A673 (cell line): ENCODE data around the gene COA8. TPM values are rescaled to one million over a fixed set of nuclear protein-coding genes. Genes with fewer than 3 reads are reported as not detected.

Experiments
- BruUV-seq: library from RNA; stranded (reverse); fragments of 400-500 nt; replicated peaks from 2 replicates; lab custom pipeline; 2021; lab: Mats Ljungman, UMichigan
- CTCF ChIA-PET: fragments of 300-600 bp; sonication (Branson Sonifier 250); formaldehyde crosslinking; loops from one replicate; lab custom pipeline; 2022; ENCODE audit warnings: antibody characterized with exemption; lab: Charles Lee
- POLR2A ChIA-PET: fragments of 300-600 bp; sonication (Branson Sonifier 250); formaldehyde crosslinking; loops from one replicate; lab custom pipeline; 2022; ENCODE audit warnings: antibody characterized with exemption; ENCODE audit not compliant: low non-redundant PET; lab: Charles Lee
- DNase-seq: peaks from one replicate; pipeline ENCODE4 v3.0.0-alpha.2; 2015; ENCODE audit warnings: low spot score
- H3K27ac ChIP-seq: fragments of 200-600 bp; sonication (generic); 2 replicates; pipeline ENCODE4 v1.5.1; 2016; ENCODE audit warnings: mixed run types, low read depth, mild to moderate bottlenecking, mixed read lengths, antibody characterized with exemption, low read length; ENCODE audit not compliant: poor library complexity, severe bottlenecking
- H3K27me3 ChIP-seq: fragments of 200-600 bp; sonication (generic); replicated peaks from 2 replicates; pipeline ENCODE4 v1.6.1; 2017; ENCODE audit warnings: mixed run types, low read depth, mild to moderate bottlenecking, mixed read lengths, antibody characterized with exemption, low read length; ENCODE audit not compliant: insufficient read depth, poor library complexity
- H3K36me3 ChIP-seq: fragments of 200-600 bp; sonication (generic); 2 replicates; pipeline ENCODE4 v1.6.1; 2016; ENCODE audit warnings: mixed run types, mild to moderate bottlenecking, mixed read lengths, antibody characterized with exemption, low read length; ENCODE audit not compliant: insufficient read depth, poor library complexity, severe bottlenecking
- H3K4me1 ChIP-seq: fragments of 200-600 bp; sonication (generic); 2 replicates; pipeline ENCODE4 v1.6.1; 2017; ENCODE audit warnings: mixed run types, mild to moderate bottlenecking, mixed read lengths, antibody characterized with exemption, low read length; ENCODE audit not compliant: insufficient read depth, poor library complexity, severe bottlenecking
- H3K4me3 ChIP-seq: fragments of 200-600 bp; sonication (generic); 2 replicates; pipeline ENCODE4 v1.5.1; 2016; ENCODE audit warnings: low read depth, mixed run types, mild to moderate bottlenecking, mixed read lengths, low read length; ENCODE audit not compliant: poor library complexity, severe bottlenecking
- H3K9me3 ChIP-seq: fragments of 200-600 bp; sonication (generic); 2 replicates; pipeline ENCODE4 v1.6.1; 2016; ENCODE audit warnings: mixed run types, low read depth, mild to moderate bottlenecking, mixed read lengths, antibody characterized with exemption, low read length; ENCODE audit not compliant: poor library complexity, severe bottlenecking
- CTCF ChIP-seq: fragments of 300-800, 200-600 bp; sonication (generic); conservative IDR thresholded peaks from 2 replicates; pipeline ENCODE4 v1.5.1; 2017; ENCODE audit warnings: low read depth, mild to moderate bottlenecking, antibody characterized with exemption, low read length, moderate library complexity, mixed read lengths
- EZH2 ChIP-seq: fragments of 200-600 bp; sonication (generic); IDR thresholded peaks from 2 replicates; pipeline ENCODE4 v1.6.1; 2017; ENCODE audit warnings: borderline replicate concordance, low read depth, mild to moderate bottlenecking, mixed read lengths, antibody characterized with exemption, low read length; ENCODE audit not compliant: poor library complexity, severe bottlenecking
- intact Hi-C: fragments of 100-400 bp; cut with micrococcal nuclease; formaldehyde crosslinking; loops from one replicate; pipeline ENCODE4 v1.10.0; 2022; ENCODE audit not compliant: unreplicated experiment
- total RNA-seq: library from RNA; stranded (reverse); gene quantifications from 2 replicates; pipeline ENCODE4 v1.2.3, GENCODE V29; 2021

The COA8 gene
- total RNA-seq, 1 experiment from 2014 or later = 51.0 TPM

DNA sequence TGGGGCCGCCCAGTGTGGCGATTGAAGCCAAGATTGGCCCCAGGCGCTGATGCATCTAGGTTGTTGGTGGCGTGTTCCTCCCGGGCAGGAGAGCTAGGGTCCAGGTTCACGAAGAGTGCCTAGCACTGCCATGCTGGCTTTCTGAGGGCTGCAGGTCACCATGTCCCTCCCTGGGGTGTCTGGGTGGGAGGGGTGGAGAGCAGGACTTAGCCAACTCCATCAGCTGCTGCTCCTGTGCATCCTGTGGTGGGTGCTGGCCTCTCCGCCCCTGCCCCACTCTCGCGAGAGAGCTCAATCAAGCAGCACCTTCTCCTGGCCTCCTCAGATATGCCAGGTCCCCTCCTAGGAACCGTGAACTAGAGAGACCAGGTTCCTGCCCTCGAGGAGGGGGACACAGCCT is 31.9 kb upstream of the COA8 start:
- H3K36me3 ChIP-seq = peaks cover 5% of the 10 kb centered on the region
- TF ChIP-seq EZH2 (no peak), CTCF (no peak)
- ChIA-PET POLR2A (no interaction called here), CTCF (no interaction called here)
- H3K9me3 ChIP-seq = no peaks in the 10 kb centered on the region
- intact Hi-C loops = no loop called here
- H3K4me3 ChIP-seq = no peak overlapping the region
- H3K4me1 ChIP-seq = peaks cover 18% of the 10 kb centered on the region
- BruUV-seq = no TSS peak
- no peak for DNase-seq
- no peak overlapping the region for H3K27ac ChIP-seq
- H3K27me3 ChIP-seq = no peaks in the 10 kb centered on the region

DNA sequence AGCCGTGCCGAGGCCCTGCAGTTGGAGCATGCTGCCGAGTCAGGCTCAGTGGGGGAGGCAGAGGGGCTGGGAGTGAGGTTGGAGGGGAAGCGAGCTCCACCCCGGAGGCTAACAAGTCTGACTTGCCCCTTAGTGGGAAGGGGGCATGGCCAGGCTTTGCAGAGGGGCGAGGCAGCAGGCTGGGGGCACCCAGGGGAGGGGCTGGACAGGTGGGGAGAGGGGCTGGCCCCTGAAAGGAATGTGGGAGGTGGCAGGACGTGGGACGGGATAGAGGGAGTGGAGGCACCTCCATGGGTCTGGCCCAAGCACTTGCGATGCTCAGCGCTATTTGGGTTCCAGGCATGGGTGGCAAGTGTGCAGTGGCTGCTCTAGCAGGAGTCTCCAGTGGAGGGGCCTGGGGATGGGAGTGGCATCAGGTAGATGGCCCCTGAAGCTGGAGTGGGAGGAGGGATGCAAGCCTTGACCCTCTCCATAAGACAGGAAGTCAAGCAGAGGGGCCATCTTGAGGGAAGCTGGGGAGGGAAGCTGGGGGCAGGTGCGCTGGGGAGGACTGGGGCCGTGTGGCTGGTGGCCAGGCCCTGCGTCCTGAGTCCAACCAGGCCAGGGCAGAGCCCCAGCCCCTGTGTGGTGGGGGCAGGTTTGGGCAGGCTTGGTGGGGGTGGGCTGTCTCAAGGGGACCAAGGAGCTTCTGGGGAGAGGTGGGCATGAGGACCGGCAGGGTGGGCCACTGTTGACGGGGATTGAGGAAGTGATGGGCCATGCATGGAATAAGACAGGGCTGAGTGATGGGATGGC is 31.1 kb upstream of the COA8 start:
- CTCF ChIA-PET = interaction anchor here (0.6 kb wide), 1 partner anchor 559 kb away, joined by 6 read pairs; no protein-coding TSS in a partner anchor
- Histone ChIP-seq H3K27me3 (no peaks in the 10 kb centered on the region), H3K4me1 (peaks cover 18% of the 10 kb centered on the region), H3K36me3 (peaks cover 5% of the 10 kb centered on the region), H3K27ac (no peak overlapping the region), H3K9me3 (no peaks in the 10 kb centered on the region), H3K4me3 (no peak overlapping the region)
- no peak for DNase-seq
- no peak for TF ChIP-seq EZH2
- TF ChIP-seq CTCF = no peak
- BruUV-seq = no TSS peak
- POLR2A ChIA-PET = no interaction called here
- intact Hi-C loops = no loop called here

- no TSS peak for BruUV-seq
- CTCF ChIA-PET = no interaction called here
- H3K36me3 ChIP-seq = peaks cover 5% of the 10 kb centered on the region
Measured at GRCh38 chr14:103532216-103533136, 30.3 kb upstream of the COA8 start.

More at GRCh38 chr14:103532216-103533136, 30.3 kb upstream of the COA8 start:
- H3K4me1 ChIP-seq = peaks cover 18% of the 10 kb centered on the region
- no peak for TF ChIP-seq CTCF
- no peak for TF ChIP-seq EZH2
- POLR2A ChIA-PET = no interaction called here
- intact Hi-C loops = no loop called here
- no peaks in the 10 kb centered on the region for H3K27me3 ChIP-seq
- H3K9me3 ChIP-seq = no peaks in the 10 kb centered on the region
- no peak overlapping the region for H3K27ac ChIP-seq
- no peak for DNase-seq
- H3K4me3 ChIP-seq = no peak overlapping the region
